H1 (cell line): ENCODE measurements around the gene OXTR. TPM values are rescaled to one million over a fixed set of nuclear protein-coding genes. Genes with fewer than 3 reads are reported as not detected.

ENCODE experiments used
- ASH2L ChIP-seq: fragments of 200-600, 300-600 bp; sonication (generic); IDR thresholded peaks from one replicate; pipeline ENCODE4 v1.7.1; 2017; ENCODE audit warnings: low read length
- CBX8 ChIP-seq: fragments of 300-800, 300-1000 bp; sonication (generic); IDR thresholded peaks from 2 replicates; pipeline ENCODE4 v1.7.1; 2016; ENCODE audit warnings: low read depth, low read length, borderline replicate concordance
- CTBP2 ChIP-seq: IDR thresholded peaks from 2 replicates; pipeline ENCODE4 v1.7.0; 2011; ENCODE audit warnings: borderline replicate concordance, mild to moderate bottlenecking, moderate library complexity, mixed read lengths, low read length; ENCODE audit not compliant: insufficient read depth, insufficient read length
- EGR1 ChIP-seq: IDR thresholded peaks from 2 replicates; pipeline ENCODE4 v1.6.1; 2011; ENCODE audit warnings: low read depth, low read length, borderline replicate concordance
- KDM1A ChIP-seq: fragments of 200-600, 300-600 bp; sonication (generic); IDR thresholded peaks from 2 replicates; pipeline ENCODE4 v1.7.1; 2016; ENCODE audit warnings: mild to moderate bottlenecking, low read length, borderline replicate concordance
- KDM4A ChIP-seq: IDR thresholded peaks from one replicate; pipeline ENCODE4 v1.7.1; 2012; ENCODE audit warnings: low read depth, mild to moderate bottlenecking, moderate library complexity, low read length, inconsistent platforms; ENCODE audit not compliant: severe bottlenecking
- PHF8 ChIP-seq: fragments of 200-600 bp; sonication (generic); conservative IDR thresholded peaks from 2 replicates; pipeline ENCODE4 v1.7.1; 2012; ENCODE audit warnings: low read depth, mild to moderate bottlenecking, inconsistent platforms, low read length, moderate library complexity
- RAD21 ChIP-seq, 2 experiments: IDR thresholded peaks in 1 of 2; conservative IDR thresholded peaks in 1 of 2; 2 replicates each; pipeline ENCODE4 v1.6.1; 2011; ENCODE audit warnings: low read depth in 2 of 2, low read length in 2 of 2, improper control_type of control experiment in 1 of 2, inconsistent platforms in 1 of 2, mild to moderate bottlenecking in 1 of 2, moderate library complexity in 1 of 2
- RXRA ChIP-seq: IDR thresholded peaks from 2 replicates; pipeline ENCODE4 v1.6.1; 2011; ENCODE audit warnings: low read depth, mild to moderate bottlenecking, low read length, moderate library complexity; ENCODE audit not compliant: insufficient read depth
- SIRT6 ChIP-seq: IDR thresholded peaks from one replicate; pipeline ENCODE4 v1.7.1; 2012; ENCODE audit warnings: low read length, inconsistent platforms
- SP2 ChIP-seq: IDR thresholded peaks from 2 replicates; pipeline ENCODE4 v1.6.1; 2012; ENCODE audit warnings: mild to moderate bottlenecking, low read length, inconsistent platforms
- ZNF274 ChIP-seq: IDR thresholded peaks from 2 replicates; pipeline ENCODE4 v1.7.0; 2012; ENCODE audit warnings: low read length, borderline replicate concordance; ENCODE audit errors: extremely low read depth
- polyA plus RNA-seq, 7 experiments: library from polyadenylated mRNA; depleted of rRNA in 3 of 7; stranded (reverse) in 5 of 7; unstranded in 2 of 7; fragments of >200 nt in 5 of 7; fragments of 200-250 nt in 2 of 7; gene quantifications; 1 replicate in 5 of 7; 2 replicates in 1 of 7; 4 replicates in 1 of 7; pipeline versions ENCODE4 v1.2.1 to v1.2.3, GENCODE V29; 2011 to 2013; ENCODE audit warnings: missing spikeins in 2 of 7, mixed read lengths in 2 of 7
- total RNA-seq: library from RNA; stranded (reverse); fragmentation: NEBNext Ultra II Directional; extraction: Animal tissue kit (Norgen Biotek cat#: 25700); gene quantifications from 2 replicates; pipeline ENCODE4 v1.2.1, GENCODE V29; 2021
- TF ChIP-seq, protein P1 (sequence below), 3 experiments: IDR thresholded peaks; 1 replicate in 2 of 3; 2 replicates in 1 of 3; pipeline versions ENCODE4 v1.5.1 to v1.6.1; 2011; ENCODE audit warnings: low read length in 3 of 3, mild to moderate bottlenecking in 3 of 3, inconsistent platforms in 2 of 3, low read depth in 1 of 3, moderate library complexity in 1 of 3; ENCODE audit not compliant: insufficient read depth in 1 of 3; ENCODE audit errors: control extremely low read depth in 1 of 3
- TF ChIP-seq, protein P2 (sequence below): IDR thresholded peaks from 2 replicates; pipeline ENCODE4 v1.6.1; 2012; ENCODE audit warnings: inconsistent platforms
- TF ChIP-seq, protein P3 (sequence below): IDR thresholded peaks from 2 replicates; pipeline ENCODE4 v1.6.1; 2012; ENCODE audit warnings: inconsistent platforms

Gene OXTR
- total and polyA plus RNA-seq, 2 of the 8 experiments (the other 6 are each of a cell fraction or from before 2014, with no cell fraction given): 0.77 to 2.3 TPM

DNA sequence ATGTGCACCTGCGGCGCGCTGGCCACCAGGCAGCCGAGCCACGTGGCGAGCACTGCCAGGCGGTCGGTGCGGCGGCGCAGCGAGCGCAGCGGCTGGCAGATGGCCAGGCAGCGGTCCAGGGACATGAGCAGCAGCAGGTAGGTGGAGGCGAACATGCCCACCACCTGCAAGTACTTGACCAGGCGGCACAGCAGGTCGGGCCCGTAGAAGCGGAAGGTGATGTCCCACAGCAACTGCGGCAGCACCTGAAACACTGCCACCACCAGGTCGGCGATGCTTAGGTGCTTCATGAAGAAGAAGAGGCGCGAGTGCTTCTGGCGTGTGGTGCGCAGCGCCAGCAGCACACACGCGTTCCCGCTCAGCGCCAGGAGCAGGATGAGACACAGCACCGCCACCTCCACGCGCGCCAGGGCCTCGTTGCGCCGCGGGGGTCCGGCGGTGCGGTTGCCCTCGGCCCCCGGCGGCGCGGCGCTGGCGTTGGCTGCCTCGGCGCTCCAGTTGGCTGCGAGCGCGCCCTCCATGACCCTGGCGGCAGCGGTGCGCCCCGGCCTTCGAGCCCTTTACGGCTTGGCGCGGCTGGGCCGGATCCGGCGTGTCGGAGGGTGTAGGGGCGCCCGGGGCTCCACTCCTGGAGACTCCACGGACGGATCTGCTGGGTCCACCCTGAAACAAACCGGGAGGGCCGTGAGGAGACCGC, 1.6 kb downstream of the OXTR start (continued):
- TF ChIP-seq, protein P1, sequence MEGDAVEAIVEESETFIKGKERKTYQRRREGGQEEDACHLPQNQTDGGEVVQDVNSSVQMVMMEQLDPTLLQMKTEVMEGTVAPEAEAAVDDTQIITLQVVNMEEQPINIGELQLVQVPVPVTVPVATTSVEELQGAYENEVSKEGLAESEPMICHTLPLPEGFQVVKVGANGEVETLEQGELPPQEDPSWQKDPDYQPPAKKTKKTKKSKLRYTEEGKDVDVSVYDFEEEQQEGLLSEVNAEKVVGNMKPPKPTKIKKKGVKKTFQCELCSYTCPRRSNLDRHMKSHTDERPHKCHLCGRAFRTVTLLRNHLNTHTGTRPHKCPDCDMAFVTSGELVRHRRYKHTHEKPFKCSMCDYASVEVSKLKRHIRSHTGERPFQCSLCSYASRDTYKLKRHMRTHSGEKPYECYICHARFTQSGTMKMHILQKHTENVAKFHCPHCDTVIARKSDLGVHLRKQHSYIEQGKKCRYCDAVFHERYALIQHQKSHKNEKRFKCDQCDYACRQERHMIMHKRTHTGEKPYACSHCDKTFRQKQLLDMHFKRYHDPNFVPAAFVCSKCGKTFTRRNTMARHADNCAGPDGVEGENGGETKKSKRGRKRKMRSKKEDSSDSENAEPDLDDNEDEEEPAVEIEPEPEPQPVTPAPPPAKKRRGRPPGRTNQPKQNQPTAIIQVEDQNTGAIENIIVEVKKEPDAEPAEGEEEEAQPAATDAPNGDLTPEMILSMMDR (IDR thresholded peaks at IDR 0.05; ENCODE audit: control extremely low read depth in 1 of 3, insufficient read depth in 1 of 3, low read depth in 1 of 3, low read length in 3 of 3): peak; percentile 51 to 66 (median 64)
- no peak for TF ChIP-seq SIRT6
- TF ChIP-seq ASH2L: peak; percentile 42
- TF ChIP-seq, protein P2, sequence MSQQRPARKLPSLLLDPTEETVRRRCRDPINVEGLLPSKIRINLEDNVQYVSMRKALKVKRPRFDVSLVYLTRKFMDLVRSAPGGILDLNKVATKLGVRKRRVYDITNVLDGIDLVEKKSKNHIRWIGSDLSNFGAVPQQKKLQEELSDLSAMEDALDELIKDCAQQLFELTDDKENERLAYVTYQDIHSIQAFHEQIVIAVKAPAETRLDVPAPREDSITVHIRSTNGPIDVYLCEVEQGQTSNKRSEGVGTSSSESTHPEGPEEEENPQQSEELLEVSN: peak; percentile 70; the same call in 1 of the 2 replicates
- peak; percentile 39 for TF ChIP-seq CTBP2
- no peak for TF ChIP-seq PHF8
- no peak for TF ChIP-seq CBX8
- peak; percentile 93 for TF ChIP-seq KDM4A
- peak; percentile 13; the same call in 1 of the 2 replicates for TF ChIP-seq KDM1A
- no peak for TF ChIP-seq RXRA
- peak; percentile 51 to 55 for TF ChIP-seq RAD21 (IDR thresholded peaks at IDR 0.05 in 1 of 2, conservative IDR thresholded peaks at IDR 0.05 in 1 of 2; ENCODE audit: low read depth in 2 of 2, low read length in 2 of 2)
- no peak for TF ChIP-seq SP2
- TF ChIP-seq ZNF274: no peak
- TF ChIP-seq, protein P3, sequence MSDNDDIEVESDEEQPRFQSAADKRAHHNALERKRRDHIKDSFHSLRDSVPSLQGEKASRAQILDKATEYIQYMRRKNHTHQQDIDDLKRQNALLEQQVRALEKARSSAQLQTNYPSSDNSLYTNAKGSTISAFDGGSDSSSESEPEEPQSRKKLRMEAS: peak; percentile 83
- no peak for TF ChIP-seq EGR1
